ENCODE data around the gene EVA1C. TPM values are rescaled to one million over a fixed set of nuclear protein-coding genes. Genes with fewer than 3 reads are reported as not detected.
A peak's percentile ranks its signal among the peaks of the same experiment; 100 is the strongest.

Gene EVA1C
- total RNA-seq, 1 donor from 2014 or later: 147 TPM

DNA sequence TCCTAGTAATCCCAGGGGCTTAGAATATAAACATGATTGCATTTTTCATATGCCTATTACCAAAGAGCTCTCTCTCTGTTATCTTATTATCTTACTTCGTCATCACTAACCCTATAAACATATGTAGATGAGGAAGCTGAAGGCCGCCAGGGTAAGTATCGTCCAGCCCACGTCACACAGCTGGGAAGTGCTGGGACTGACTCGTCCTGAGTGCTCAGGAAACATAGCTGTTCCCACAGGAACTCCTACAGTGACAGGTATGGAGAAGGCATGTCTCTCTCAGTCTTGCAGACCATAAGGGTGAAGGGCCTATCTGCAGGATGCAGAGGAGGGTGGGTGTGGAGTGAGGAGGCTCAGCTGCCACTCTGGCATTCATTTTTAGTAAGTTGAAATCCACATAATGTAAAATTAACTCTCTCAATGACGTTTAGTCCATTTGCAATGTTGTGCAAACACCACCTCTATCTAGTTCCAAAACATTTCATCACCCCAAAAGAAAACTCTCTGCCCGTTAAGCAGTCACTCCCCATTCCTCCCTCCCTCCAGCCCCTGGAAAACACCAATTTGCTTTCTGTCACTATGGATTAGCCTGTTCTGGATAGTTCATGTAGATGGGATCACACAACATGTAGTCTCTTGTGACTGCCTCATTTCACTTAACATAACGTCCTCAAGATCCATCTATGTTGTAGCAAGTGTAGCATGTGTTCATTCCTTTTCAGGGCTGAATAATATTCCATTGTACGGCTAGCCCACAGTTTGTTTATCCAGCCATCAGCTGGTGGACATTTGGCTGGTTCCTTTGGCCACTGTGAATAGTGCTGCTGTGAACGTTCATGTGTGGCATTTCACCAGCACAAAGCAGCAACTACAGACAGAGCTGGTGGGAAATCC is 104.5 kb downstream of the EVA1C start:
- Histone ChIP-seq H3K4me3 (no peak overlapping the region), H3K27me3 (no peaks in the 10 kb centered on the region), H3K36me3 (peaks cover 7 to 21% of the 10 kb centered on the region in 2 donors), H3K4me1 (peaks cover 0 to 15% of the 10 kb centered on the region in 2 donors), H3K27ac (peak overlapping the region in 1 of 2 donors; percentile 52), H3K9me3 (no peaks in the 10 kb centered on the region)
- peak in 1 of 2 donors; percentile 77 for DNase-seq (ENCODE audit: low spot score in 2 of 2)
- intact Hi-C loops (cut with DNase I): no loop called here
- TF ChIP-seq CTCF (IDR thresholded peaks at IDR 0.05): no peak

- no peak for DNase-seq (ENCODE audit: low spot score in 2 of 2)
- Histone ChIP-seq H3K4me3 (no peak overlapping the region), H3K36me3 (peaks cover 2 to 5% of the 10 kb centered on the region in 2 donors), H3K27me3 (no peaks in the 10 kb centered on the region), H3K27ac (peak overlapping the region; percentile 36 to 49), H3K9me3 (no peaks in the 10 kb centered on the region), H3K4me1 (peaks cover 0 to 29% of the 10 kb centered on the region in 2 donors)
- intact Hi-C loops (cut with DNase I): loop anchor here (5.0 kb wide), 2 partner anchors 47 to 108 kb away; partner anchors contain the start of gene EVA1C
- no peak for TF ChIP-seq CTCF (IDR thresholded peaks at IDR 0.05)
Observed at GRCh38 chr21:32519945-32520874, 107.7 kb downstream of the EVA1C start.

- DNase-seq (ENCODE audit: low spot score in 2 of 2): peak in 1 of 2 donors; percentile 88
- Histone ChIP-seq H3K4me1 (peaks cover 0 to 29% of the 10 kb centered on the region in 2 donors), H3K9me3 (no peaks in the 10 kb centered on the region), H3K27me3 (no peaks in the 10 kb centered on the region), H3K36me3 (no peaks in the 10 kb centered on the region), H3K27ac (peak overlapping the region; percentile 49 to 59), H3K4me3 (no peak overlapping the region)
- no peak for TF ChIP-seq CTCF (IDR thresholded peaks at IDR 0.05)
- intact Hi-C loops (cut with DNase I): loop anchor here (5.0 kb wide), 2 partner anchors 46 to 109 kb away; partner anchors contain the start of gene EVA1C
Observed at GRCh38 chr21:32520875-32521735, 108.6 kb downstream of the EVA1C start.

DNA sequence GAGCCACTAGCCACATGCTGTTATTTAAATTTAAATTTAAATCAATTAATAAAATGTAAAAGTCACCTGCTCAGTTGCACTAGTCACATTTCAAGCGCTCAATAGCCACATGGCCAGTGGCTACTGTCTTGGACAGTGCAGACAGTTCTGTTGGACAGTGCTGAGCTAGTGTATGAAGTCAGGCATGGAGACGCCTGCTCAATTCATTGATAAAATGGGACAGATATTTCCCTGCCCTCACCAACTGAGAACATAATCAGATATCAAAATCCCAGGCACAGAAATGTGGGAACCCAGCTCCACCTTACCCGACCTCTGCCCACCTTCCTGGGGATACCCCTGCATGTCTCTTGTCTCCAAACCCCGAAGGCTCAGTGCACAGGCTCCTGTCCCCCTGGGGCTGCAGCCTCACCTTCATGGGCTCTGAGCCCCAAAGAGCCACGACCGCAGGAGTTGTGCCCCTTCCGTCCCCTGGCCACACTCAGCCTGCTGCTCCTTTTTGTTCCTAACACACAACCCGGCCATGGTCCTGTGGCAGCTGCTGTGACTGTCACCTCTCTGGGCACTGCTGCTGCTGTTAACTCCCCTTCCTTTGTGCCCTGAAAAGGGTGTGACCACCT is 109.3 kb downstream of the EVA1C start:
- no peak for TF ChIP-seq CTCF (IDR thresholded peaks at IDR 0.05)
- Histone ChIP-seq H3K9me3 (no peaks in the 10 kb centered on the region), H3K36me3 (no peaks in the 10 kb centered on the region), H3K27me3 (no peaks in the 10 kb centered on the region), H3K27ac (peak overlapping the region; percentile 49 to 59), H3K4me1 (peaks cover 0 to 29% of the 10 kb centered on the region in 2 donors), H3K4me3 (no peak overlapping the region)
- intact Hi-C loops (cut with DNase I): loop anchor here (5.0 kb wide), 2 partner anchors 45 to 110 kb away; partner anchors contain the start of gene EVA1C
- DNase-seq (ENCODE audit: low spot score in 2 of 2): no peak
